Stimulated activated CD4-positive, alpha-beta T cell treated with anti-CD3 and anti-CD28 coated beads, Interleukin-15, amount 100 ng/mL, for 48 hours (primary cell): ENCODE results near the gene ZNF423.

Source experiments
- DNase-seq, 2 donors: peaks; one replicate each; pipeline ENCODE4 v3.0.0-alpha.2; 2020; ENCODE audit warnings: low read depth in 2 of 2

Gene ZNF423

GRCh38 chr16:49460786-49461470 lies 395.0 kb downstream of the ZNF423 start:
- DNase-seq: no peak

DNA sequence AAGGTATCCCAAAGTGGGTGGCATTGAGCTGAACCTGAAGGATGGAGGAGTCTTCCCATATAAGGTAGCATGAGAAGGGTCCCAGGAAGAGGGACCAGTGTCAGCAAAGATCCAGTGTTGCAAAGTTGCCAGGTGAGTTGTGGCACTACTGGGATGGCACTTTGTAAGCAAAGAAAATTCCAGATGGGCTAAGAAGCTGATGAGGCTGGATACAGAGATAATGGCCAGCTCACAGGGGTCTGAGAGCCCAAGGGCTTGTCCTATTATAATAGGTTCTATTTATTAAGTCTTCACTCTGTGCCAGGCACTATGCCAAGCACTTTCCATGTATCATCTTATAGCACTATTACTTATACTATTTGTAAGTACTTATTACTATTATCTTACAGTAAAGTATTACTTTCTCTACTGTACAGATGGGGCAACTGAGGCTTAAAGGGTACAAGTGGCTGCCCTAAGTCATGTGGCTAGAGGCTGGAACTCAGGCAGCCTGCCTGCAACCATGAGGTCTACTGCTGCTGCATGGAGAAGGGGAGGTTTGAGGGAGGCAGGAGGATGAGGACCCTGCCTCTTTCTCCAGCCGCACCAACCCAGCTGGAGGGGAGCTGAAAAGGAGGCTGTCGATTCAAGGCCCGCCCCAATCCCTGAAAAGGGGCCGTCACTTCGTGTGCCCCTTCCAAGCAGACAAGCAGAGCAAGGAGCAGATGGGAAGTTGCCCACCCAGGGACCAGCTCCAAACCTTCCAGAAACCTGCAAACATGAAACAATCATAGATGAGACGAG lies 395.8 kb downstream of the ZNF423 start:
- no peak for DNase-seq

- DNase-seq: no peak
Observed at GRCh38 chr16:49458656-49459445, 397.1 kb downstream of the ZNF423 start.

DNA sequence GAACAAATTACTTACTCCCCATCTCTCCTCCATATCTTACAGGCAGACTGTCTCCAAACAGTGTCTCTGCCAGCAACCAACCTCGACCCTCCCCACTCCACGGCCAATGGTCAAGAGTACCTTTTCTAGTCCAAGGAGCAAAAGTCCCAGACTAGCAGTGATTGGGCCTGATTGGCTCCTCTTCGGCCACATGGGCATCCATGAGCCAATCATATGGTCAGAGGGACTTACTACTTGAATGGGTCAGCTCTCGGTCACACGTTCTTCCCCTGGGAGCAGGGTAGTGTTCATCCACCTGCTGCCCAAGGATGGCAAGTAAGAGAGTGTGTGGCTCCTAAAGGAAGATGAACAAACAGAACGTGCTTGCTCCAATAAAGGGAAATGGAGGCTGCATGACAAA lies 397.7 kb downstream of the ZNF423 start:
- DNase-seq: no peak

- no peak for DNase-seq
Observed at GRCh38 chr16:49457196-49457595, 398.7 kb downstream of the ZNF423 start.

- no peak for DNase-seq
Observed at GRCh38 chr16:49456763-49457162, 399.1 kb downstream of the ZNF423 start.

GRCh38 chr16:49455991-49456745 lies 399.7 kb downstream of the ZNF423 start:
- DNase-seq: no peak

DNA sequence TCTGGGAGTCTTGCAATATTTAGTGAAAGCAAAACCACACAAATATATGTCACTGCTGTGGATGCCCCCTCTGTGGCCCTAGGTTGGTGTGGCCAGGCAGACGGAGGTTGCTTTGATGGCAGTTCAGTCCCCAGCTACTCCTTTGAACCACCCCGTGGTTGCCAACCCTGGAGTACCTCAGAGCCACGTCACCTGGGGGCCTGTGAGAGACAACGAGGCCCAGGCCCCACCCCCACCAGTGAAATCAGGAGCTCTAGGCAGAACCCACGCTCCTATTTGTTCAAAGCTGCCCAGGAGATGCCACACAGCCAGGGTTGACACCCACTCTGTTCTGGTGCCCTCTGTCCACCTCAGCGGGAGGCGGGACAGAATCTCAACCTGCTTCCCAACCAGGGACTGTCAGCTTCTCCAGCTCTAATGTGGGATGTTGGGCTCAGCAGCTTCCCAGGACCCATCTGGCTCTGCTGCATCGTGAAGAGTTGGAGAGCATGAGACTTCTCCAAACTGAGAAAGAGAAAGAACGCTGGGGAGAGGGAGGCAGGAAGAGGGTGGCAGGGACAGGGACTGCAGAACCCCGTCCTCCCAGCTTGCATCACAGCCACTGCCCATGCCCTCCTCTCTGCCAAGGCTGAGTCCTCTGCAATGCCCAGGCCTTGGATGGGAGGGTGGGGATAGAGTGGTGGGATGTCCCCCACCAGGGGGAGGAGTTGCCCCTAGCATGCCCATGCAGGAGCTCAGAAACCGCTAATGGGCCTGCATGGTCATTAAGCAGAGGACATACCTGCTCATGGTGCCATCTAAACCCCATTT lies 400.5 kb downstream of the ZNF423 start:
- DNase-seq: no peak

DNA sequence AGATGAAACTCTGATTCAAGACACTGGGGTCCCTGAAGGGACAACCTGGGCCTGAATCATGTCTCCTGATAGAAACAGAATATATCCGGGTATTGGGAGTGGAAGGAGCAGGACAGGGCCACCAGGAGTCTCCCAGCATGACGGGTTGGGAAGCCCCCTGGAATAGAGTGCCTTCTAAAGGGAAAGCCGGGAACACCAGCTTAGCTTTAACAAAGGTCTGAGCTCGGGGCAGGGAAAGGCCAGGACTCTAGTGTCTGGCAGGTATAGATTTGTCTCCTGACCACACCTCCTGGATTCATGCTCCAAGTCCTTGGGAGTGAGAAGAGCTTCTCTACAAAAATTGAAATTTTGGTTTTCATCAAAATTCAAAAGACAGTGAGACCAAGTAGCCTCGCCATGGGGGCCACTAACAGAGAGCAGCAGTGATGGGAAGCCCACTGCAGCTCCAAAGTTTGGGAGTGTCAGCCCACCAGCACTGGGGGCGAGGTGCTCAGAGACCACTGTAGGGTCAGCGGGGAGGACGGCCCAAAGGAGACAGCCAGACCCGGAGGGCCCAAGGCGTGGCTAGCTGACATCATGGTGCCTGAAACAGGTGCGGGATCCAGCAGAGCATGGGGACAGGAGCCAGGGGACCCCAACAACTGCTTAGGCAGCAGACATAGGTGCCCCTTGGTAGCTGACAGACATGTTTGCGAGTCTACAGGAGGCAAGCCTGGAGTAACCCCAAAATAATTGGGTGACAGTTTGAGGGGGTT lies 401.3 kb downstream of the ZNF423 start:
- no peak for DNase-seq

DNA sequence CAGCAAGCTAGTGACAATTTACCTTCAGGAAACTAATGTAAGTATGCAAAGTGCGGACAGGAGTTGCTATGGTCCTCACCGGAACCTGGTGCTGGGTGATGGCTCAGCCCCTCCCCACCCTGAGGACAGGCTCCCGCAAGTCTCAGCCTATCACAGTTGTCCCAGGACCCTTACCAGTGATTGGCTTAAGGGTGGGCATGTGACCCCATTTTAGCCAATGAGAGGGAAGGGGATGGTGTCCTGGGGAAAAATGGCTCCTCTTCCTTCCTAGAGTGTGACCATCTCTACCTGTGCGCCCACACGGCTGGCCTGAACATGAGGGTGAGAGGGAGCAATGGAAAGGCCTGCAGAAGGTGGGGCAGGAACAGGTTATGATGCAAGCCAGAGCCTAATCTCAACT lies 401.9 kb downstream of the ZNF423 start:
- no peak for DNase-seq

GRCh38 chr16:49453021-49453420 lies 402.9 kb downstream of the ZNF423 start:
- no peak for DNase-seq

DNA sequence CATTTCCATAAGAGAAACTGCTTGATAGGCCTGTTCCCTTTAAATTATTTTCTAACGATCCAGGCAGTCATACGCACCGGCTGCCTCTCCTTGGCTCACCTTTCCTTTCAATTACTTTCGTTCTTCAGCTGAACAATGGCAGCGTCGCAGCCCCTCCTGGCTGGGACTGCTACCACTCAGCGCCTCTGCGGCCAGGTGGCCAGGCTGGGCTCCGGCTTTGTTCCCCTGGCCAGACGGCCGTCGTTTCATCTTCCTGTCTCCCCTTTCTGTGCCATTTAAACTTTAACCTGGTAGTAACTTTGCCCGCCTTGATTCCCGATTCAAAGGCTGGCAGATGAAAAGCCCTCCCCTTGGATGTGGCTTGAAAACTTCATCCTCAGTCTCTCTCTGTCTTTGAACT lies 403.3 kb downstream of the ZNF423 start:
- DNase-seq: no peak

DNA sequence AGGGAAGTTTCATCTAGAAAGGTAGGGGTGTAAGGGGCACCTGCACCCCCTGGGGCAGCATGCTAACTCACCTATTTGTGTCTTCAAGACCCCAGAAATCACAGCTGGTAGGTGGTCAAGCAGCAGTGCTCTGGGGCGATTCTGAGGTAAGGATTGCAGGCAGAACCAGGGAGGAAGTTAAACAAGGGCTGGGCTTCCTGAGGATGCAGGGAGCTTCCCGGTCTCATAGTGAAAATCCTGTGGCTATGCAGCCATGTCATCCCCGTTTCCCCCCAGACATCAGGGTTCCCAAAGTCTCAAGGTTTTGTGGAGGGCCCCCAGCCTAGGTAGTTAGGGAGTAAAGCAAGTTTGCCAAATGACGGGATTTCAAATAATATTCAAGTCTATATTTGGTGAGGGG lies 403.8 kb downstream of the ZNF423 start:
- no peak for DNase-seq

GRCh38 chr16:49446805-49447204 lies 409.1 kb downstream of the ZNF423 start:
- DNase-seq: no peak

DNA sequence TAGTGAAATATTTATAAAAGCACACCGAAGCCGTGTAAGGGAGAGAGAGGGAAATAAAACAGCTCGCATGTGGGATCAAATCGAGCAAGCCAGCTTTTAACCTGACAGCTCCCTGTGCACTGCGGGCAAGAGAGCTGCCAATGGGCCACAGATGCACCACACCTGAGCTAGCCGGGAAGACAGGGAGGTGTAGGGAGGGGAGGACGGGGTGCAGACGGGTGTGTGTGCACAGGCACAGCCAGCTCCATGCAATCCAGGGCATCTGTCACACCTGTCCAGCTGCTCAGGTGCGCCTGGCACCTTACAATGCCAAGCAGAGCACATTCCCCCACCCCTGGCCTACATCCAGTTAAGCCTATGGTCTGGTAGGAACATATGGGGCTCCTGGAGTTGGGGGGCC lies 412.3 kb downstream of the ZNF423 start:
- DNase-seq: no peak

DNA sequence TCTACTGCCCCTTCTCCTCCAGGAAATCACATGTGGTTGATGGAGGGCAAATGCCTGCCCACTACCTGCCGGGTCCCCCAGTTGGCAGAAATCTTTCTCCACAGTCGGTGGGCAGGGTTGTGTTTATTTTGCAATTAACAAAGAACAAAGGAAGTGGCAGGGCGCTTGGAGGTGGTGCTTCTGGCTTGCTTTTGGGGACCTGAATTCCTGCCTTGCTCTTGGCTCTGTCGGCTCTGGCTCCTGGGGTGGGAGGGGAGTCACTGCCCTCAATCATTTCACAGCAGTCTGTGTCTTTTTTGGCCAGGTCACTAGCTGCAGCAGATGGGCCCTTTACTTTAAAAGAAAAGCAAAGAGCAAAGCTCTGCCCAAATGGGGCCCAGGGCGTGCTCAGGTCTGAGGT lies 413.1 kb downstream of the ZNF423 start:
- DNase-seq: no peak

GRCh38 chr16:49441366-49441780 lies 414.5 kb downstream of the ZNF423 start:
- peak; percentile 25 to 51 for DNase-seq

DNA sequence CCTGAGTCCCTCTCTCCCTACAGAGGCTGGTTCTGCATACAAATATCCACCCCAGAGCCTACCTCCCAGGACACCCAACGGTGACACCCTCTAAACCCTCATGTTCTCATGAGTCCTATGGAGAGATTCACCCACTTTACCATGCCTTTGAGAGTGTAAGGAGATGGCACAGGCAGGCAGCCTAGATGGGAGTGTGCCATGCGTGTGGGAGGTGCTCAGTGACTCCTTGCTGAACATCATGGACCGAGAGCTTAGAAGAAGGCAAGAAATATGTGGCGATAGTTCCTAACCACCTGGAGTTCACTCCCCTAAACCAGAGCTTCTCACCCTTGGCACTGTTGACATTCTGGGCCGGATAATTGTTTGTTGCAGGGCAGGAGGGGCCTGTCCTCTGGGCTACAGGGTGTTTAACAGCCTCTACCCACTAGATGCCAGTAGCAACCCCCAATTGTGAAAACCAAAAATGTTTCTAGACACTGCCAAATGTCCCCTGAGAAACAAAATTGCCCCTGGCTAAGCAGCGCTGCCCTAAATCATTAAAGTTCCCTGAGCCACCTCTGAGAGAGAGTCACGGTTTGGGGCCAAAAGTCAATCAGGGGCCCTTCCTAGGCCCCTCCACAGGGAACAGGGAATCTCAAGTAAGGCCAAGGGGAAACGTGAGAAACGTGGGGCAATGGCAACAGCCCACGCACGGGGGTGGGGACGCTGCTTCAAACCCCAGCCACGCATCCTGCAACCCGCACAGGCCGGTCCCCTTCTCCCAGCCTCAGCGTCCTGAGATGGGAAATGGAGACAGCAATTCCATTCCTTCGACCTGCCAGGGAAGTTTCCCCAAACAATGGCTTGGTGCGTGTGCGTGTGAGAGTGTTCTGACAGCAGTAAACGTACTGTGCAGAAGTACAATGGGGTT lies 415.5 kb downstream of the ZNF423 start:
- DNase-seq: no peak

GRCh38 chr16:49439676-49440075 lies 416.2 kb downstream of the ZNF423 start:
- DNase-seq: no peak
